ENCODE measurements around the gene TAB2. TPM values are rescaled to one million over a fixed set of nuclear protein-coding genes. Genes with fewer than 3 reads are reported as not detected.

The TAB2 gene
- total RNA-seq, 1 experiment from 2014 or later: 55.6 TPM

- TF ChIP-seq FOXP4 (CRISPR knock-in tag; IDR thresholded peaks at IDR 0.05): no peak
Measured at GRCh38 chr6:149449831-149450678, 132.5 kb downstream of the TAB2 start (continued).

- TF ChIP-seq NFATC4 (CRISPR knock-in tag; IDR thresholded peaks at IDR 0.05) (no peak), USF1 (CRISPR knock-in tag; IDR thresholded peaks at IDR 0.05) (peak; percentile 51), ARID4B (CRISPR knock-in tag; IDR thresholded peaks at IDR 0.05; ENCODE audit: borderline replicate concordance) (0 out of 2 replicates have a peak, but pooled peaks have one; percentile 73), ZNF423 (CRISPR knock-in tag; IDR thresholded peaks at IDR 0.05) (peak; percentile 76; the same call in 1 of the 2 replicates), ZNF138 (CRISPR knock-in tag; conservative IDR thresholded peaks at IDR 0.05) (no peak; the same call in 1 of the 2 replicates), TEAD4 (CRISPR knock-in tag; IDR thresholded peaks at IDR 0.05) (0 out of 2 replicates have a peak, but pooled peaks have one; percentile 25), TEAD1 (CRISPR knock-in tag; IDR thresholded peaks at IDR 0.05) (0 out of 2 replicates have a peak, but pooled peaks have one; percentile 44), NFYB (CRISPR knock-in tag; conservative IDR thresholded peaks at IDR 0.05; ENCODE audit: low read depth) (0 out of 2 replicates have a peak, but pooled peaks have one; percentile 10), HMGXB4 (CRISPR knock-in tag; IDR thresholded peaks at IDR 0.05) (peak; percentile 71; the same call in 1 of the 2 replicates), ZNF219 (CRISPR knock-in tag; IDR thresholded peaks at IDR 0.05; ENCODE audit: borderline replicate concordance) (0 out of 2 replicates have a peak, but pooled peaks have one; percentile 63), USF2 (CRISPR knock-in tag; IDR thresholded peaks at IDR 0.05) (peak; percentile 51; the same call in 1 of the 2 replicates), ERG (CRISPR knock-in tag; IDR thresholded peaks at IDR 0.05) (no peak), ZBTB21 (CRISPR knock-in tag; IDR thresholded peaks at IDR 0.05; ENCODE audit: borderline replicate concordance) (0 out of 2 replicates have a peak, but pooled peaks have one; percentile 51), RELA (CRISPR knock-in tag; IDR thresholded peaks at IDR 0.05; ENCODE audit: borderline replicate concordance) (peak; percentile 21; the same call in 1 of the 2 replicates), TP53 (CRISPR knock-in tag; IDR thresholded peaks at IDR 0.05) (peak; percentile 25; the same call in 1 of the 2 replicates), FOXP1 (CRISPR knock-in tag; IDR thresholded peaks at IDR 0.05; ENCODE audit: borderline replicate concordance) (peak; percentile 84; the same call in 1 of the 2 replicates), ETV6 (CRISPR knock-in tag; IDR thresholded peaks at IDR 0.05) (no peak), MAX (CRISPR knock-in tag; IDR thresholded peaks at IDR 0.05) (peak; percentile 82; the same call in 1 of the 2 replicates), FOXK1 (CRISPR knock-in tag; IDR thresholded peaks at IDR 0.05) (0 out of 2 replicates have a peak, but pooled peaks have one; percentile 22)
- CTCF ChIA-PET: interaction anchor here (1.2 to 2.0 kb wide), 2 partner anchors 19 to 261 kb away, joined by 3 to 9 read pairs; no protein-coding TSS in a partner anchor
- Mint-ChIP-seq H3K9me3 (no peaks in the 10 kb centered on the region), H3K4me3 (peak overlapping the region; percentile 65), H3K4me1 (no peaks in the 10 kb centered on the region), H3K36me3 (no peaks in the 10 kb centered on the region), H3K27ac (no peak overlapping the region), H3K27me3 (ENCODE audit: low read depth) (peaks cover 47% of the 10 kb centered on the region)
- peak; percentile 54 for DNase-seq (ENCODE audit: low spot score)
- POLR2A ChIA-PET: interaction anchor here (0.6 kb wide), 1 partner anchor 50 kb away, joined by 3 read pairs; no protein-coding TSS in a partner anchor
- peak; percentile 40 for ATAC-seq
Measured at GRCh38 chr6:149450679-149451375, 133.3 kb downstream of the TAB2 start.

Data from WTC11 (cell line).